HG03025 (cell line): Measurements from ENCODE around the gene BAZ1A.
"Not testable (repeated sequence)": the region's sequence is repeated elsewhere in the genome, so short reads cannot be mapped to it uniquely, and the experiment has no call there.

Source experiments
- ATAC-seq: cut with Tn5 transposase; IDR thresholded peaks from one replicate; pipeline ENCODE4 v1.9.1; 2021; ENCODE audit warnings: mild to moderate bottlenecking, moderate library complexity; ENCODE audit not compliant: unreplicated experiment, low FRiP score

BAZ1A gene

DNA sequence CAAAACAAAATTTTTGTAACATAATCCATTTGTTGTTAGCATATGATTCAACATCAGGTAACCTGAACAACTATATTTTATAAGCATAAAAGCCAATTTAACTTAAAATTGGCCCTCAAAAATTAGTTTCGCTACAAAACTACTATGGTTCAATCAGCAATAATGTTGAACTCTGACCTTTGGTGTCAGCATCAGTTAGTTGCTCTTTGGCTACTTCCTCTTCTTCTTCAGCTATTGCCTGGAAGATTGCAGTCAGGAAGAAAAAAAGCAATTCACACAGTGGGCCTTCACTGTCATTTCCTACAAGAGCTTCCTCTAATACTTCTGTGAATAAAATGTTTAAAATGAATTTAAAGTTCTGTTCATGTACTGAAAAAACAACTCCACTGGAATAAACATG lies 82.6 kb downstream of the BAZ1A start:
- no peak for ATAC-seq

- ATAC-seq, result no peak
These were observed 89.7 kb downstream of the BAZ1A start for GRCh38 chr14:34785223-34786006.

- no peak for ATAC-seq
These were observed 93.1 kb downstream of the BAZ1A start for GRCh38 chr14:34782031-34782430.

GRCh38 chr14:34781242-34781641 lies 93.9 kb downstream of the BAZ1A start:
- ATAC-seq, result no peak

DNA sequence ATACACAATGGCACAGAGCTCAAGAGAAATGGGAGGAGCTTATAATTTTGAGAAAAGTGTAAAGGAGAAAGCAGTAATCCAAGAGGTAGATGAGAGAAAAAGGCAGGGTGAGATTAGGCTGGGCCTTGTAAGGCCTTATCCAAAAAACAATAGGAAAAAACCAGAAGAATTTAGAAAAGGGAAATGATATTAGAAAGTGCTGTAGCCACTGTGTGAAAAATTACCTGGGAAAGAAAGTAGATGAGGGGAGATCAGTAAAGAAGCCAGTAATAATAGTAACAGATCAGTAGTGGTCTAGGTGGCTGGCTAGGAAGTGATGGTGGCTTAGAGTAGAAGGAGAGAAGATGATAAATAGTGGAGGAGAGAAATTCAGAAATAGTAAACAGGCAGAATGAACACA lies 94.5 kb downstream of the BAZ1A start:
- ATAC-seq, result no peak

GRCh38 chr14:34778744-34779143 lies 96.4 kb downstream of the BAZ1A start:
- ATAC-seq, result no peak

- ATAC-seq, result no peak
These were observed 98.5 kb downstream of the BAZ1A start for GRCh38 chr14:34776611-34777010.

- ATAC-seq, result no peak
These were observed 99.2 kb downstream of the BAZ1A start for GRCh38 chr14:34775922-34776321.

- no peak for ATAC-seq
These were observed 99.8 kb downstream of the BAZ1A start for GRCh38 chr14:34775342-34775741.

DNA sequence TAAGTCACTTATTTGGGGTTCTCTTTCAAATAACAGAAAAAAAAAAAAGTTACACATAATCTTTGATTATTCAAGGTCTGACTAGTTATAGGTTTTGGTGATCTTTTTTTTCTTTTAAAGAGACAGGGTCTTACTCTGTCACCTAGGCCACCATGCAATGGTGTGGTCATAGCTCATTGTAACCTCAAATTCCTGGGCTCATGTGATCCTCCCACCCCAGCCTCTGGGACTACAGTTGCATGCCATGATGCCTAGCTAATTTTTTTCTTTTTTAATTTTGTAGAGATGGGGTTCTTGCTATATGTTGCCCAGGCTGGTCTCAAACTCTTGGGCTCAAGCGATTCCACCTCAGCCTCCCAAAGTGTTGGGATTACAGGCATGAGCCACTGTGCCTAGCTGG lies 104.3 kb downstream of the BAZ1A start:
- ATAC-seq, result no peak

GRCh38 chr14:34766606-34767005 lies 108.6 kb downstream of the BAZ1A start:
- ATAC-seq, result no peak

DNA sequence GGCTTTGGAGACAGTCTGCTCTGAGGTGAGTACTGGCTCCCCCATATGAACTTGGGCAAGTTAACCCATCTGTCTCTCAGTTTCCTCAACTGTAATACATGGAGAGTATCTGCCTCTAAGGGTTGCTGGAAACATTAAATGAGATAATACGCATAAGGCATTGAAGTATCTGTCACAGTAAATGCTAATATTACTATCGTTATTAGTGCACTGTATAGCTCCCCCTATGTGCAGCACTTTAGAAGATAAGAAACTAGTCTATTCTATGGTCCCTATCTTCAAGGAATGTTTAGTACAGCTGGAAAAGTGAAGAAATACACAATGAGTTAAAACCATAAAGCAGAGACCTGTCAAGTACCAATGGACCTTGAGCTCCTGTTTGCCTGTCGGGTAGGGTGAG lies 109.1 kb downstream of the BAZ1A start:
- no peak for ATAC-seq

DNA sequence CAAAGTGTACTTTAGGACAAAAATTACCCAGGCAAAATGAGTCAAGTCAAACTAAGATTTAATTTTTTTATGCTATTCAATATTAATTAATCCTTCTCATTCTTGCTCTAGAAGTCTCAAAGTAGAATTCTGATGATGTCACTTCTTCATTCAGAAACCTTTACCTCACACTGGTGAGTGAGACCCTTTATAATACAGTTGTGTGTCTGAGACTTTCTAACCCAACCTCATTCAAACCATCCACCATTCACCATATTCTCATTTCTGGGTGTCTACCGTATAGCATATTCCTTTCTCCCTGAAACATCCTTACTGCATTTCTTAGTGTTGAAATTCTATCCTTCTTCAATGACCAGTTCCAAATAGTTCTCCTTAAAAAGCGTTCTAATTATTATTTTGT lies 119.9 kb downstream of the BAZ1A start:
- ATAC-seq, result no peak

GRCh38 chr14:34754687-34755086 lies 120.5 kb downstream of the BAZ1A start:
- no peak for ATAC-seq

DNA sequence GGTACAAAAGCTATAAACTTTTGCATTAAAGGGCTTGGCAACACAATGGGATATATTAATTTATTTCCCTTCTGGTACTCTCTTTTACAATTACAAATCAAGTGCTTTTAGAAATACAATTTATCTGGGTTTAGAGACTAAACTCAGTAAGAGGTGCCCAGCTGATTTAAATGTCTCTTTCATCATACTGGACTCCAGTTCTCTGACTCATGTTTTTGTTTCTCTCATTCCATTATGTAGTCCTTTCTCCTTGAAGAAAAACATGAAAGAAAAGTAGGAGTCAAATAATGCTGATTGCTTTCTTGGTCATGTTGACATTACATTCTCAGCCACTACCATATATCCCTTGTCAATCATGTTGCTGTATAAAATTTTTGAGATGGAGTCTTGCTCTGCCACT lies 124.5 kb downstream of the BAZ1A start:
- ATAC-seq, result no peak

- no peak for ATAC-seq
These were observed 124.9 kb downstream of the BAZ1A start for GRCh38 chr14:34750233-34750632.

GRCh38 chr14:34749408-34749807 lies 125.8 kb downstream of the BAZ1A start:
- ATAC-seq, result no peak

- ATAC-seq, result no peak
These were observed 132.7 kb downstream of the BAZ1A start for GRCh38 chr14:34742270-34743115.

DNA sequence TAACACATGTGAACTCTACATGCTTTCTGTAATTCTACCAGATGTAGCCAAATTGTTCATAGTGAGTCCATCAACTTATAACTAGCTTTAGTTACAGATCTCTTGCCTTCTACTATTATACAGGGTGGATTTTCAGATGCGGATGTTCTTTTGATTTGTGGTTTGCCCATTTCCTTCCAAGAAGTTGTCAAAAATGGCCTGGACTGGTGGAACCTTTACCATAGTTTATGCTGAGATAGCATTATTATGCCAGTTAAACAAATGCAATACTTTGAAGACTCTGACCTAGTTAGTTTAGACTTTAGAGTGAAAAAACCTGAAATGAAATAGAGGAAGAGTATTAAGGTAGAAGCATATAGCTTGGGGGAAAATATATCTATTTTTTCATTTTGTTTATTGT lies 133.3 kb downstream of the BAZ1A start:
- ATAC-seq, result no peak

DNA sequence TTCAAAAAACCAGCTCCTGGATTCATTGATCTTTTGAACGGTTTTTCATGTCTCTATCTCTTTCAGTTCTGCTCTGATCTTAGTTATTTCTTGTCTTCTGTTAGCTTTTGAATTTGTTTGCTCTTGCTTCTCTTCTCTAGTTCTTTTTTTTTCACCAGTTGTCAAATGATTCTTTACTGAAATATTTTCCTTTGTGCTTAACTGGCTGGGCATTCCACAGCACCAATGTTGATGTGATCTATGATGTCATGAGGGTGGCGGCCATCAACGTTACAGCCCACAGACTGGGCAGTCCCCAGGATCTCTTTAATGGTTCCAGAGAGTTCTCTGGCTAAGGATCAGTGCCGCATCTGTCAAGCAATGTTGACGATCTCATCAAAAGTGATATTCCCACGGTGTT lies 135.0 kb downstream of the BAZ1A start:
- ATAC-seq, result not testable (repeated sequence)

GRCh38 chr14:34737079-34737478 lies 138.1 kb downstream of the BAZ1A start:
- ATAC-seq, result not testable (repeated sequence)

DNA sequence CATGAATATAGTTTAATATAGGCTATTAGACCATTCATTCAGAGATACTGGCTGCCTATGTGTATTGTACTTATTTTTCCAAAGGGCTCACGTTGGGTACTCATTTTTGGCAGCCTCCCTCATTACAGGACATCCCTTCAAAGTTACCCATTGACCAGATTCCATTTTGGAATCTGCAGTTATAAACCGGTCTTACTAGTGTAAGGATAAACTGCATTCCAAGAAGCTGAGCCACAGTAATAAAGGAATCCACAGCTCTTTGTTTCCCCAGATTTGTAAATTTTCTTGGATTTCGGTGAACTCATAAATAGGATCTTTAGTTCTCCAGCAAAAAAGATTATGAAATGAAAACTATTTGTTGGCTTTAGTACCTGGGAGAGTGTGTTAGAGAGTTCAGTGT lies 141.9 kb downstream of the BAZ1A start:
- no peak for ATAC-seq
